ENCODE measurements around the gene FADS6. TPM values are rescaled to one million over a fixed set of nuclear protein-coding genes. Genes with fewer than 3 reads are reported as not detected.

FADS6 gene
- total and polyA plus RNA-seq, 2 of the 13 experiments (the other 11 are each of a cell fraction or from before 2014, with no cell fraction given) = 0.11 TPM

DNA sequence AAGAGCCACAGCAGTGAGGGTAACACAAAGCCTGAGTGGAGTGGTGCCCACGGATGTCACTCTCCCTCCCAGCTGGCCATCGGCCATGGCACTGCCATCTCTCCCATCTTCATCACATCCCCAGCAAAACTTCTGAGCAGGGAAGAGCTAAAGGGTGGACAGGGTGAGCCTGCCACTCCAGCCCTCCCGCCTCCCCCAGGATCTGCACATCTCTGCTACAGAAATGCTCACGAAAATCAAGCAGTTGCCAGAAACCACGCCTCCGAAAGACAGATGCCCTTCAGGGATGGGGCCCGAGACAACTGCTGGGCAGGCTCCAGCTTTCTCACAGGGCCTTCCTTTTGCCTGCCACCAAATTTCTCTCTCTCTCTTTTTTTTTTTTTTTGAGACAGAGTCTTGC lies 37.3 kb downstream of the FADS6 start:
- ChIA-PET CTCF (ENCODE audit: low intra/inter-chr PET ratio, low total read pairs) (no interaction called here), POLR2A (interaction anchor here (0.7 to 2.3 kb wide), 3 partner anchors 17 to 1654 kb away, joined by 3 to 9 read pairs (median 3); partner anchors contain the start of genes FDXR and RAB37)

More for the DNA sequence above, 37.3 kb downstream of the FADS6 start:
- 10% methylated on average over 7 of the region's 7 CpGs for WGBS (ENCODE audit: low lambda C conversion rate)
- in situ Hi-C loops (cut with HindIII; ENCODE audit: extremely low pct_ligation_motif_present, low pct_unique_long_range_greater_than_20kb) (no loop called here), intact Hi-C loops (cut with micrococcal nuclease; ENCODE audit: unreplicated experiment) (no loop called here)
- no peak overlapping the region for H3K9ac ChIP-seq (ENCODE audit: insufficient read depth, low read depth, low read length)
- TF ChIP-seq, protein P1, sequence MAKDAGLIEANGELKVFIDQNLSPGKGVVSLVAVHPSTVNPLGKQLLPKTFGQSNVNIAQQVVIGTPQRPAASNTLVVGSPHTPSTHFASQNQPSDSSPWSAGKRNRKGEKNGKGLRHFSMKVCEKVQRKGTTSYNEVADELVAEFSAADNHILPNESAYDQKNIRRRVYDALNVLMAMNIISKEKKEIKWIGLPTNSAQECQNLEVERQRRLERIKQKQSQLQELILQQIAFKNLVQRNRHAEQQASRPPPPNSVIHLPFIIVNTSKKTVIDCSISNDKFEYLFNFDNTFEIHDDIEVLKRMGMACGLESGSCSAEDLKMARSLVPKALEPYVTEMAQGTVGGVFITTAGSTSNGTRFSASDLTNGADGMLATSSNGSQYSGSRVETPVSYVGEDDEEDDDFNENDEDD (CRISPR knock-in tag; IDR thresholded peaks at IDR 0.05; ENCODE audit: borderline replicate concordance) = no peak
- no peak for TF ChIP-seq TCF7L2 (IDR thresholded peaks at IDR 0.05; ENCODE audit: low read depth, low read length)
- no peak for TF ChIP-seq NFATC3 (CRISPR knock-in tag; IDR thresholded peaks at IDR 0.05)
- TF ChIP-seq, protein P2, sequence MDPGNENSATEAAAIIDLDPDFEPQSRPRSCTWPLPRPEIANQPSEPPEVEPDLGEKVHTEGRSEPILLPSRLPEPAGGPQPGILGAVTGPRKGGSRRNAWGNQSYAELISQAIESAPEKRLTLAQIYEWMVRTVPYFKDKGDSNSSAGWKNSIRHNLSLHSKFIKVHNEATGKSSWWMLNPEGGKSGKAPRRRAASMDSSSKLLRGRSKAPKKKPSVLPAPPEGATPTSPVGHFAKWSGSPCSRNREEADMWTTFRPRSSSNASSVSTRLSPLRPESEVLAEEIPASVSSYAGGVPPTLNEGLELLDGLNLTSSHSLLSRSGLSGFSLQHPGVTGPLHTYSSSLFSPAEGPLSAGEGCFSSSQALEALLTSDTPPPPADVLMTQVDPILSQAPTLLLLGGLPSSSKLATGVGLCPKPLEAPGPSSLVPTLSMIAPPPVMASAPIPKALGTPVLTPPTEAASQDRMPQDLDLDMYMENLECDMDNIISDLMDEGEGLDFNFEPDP (CRISPR knock-in tag; conservative IDR thresholded peaks at IDR 0.05) = no peak
- no peak for TF ChIP-seq HDAC1 (CRISPR knock-in tag; IDR thresholded peaks at IDR 0.05)
- TF ChIP-seq NFYB (CRISPR knock-in tag; IDR thresholded peaks at IDR 0.05) = no peak
- TF ChIP-seq, protein P3, sequence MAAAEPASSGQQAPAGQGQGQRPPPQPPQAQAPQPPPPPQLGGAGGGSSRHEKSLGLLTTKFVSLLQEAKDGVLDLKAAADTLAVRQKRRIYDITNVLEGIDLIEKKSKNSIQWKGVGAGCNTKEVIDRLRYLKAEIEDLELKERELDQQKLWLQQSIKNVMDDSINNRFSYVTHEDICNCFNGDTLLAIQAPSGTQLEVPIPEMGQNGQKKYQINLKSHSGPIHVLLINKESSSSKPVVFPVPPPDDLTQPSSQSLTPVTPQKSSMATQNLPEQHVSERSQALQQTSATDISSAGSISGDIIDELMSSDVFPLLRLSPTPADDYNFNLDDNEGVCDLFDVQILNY (CRISPR knock-in tag; conservative IDR thresholded peaks at IDR 0.05) = no peak
- no peak for TF ChIP-seq MIER3 (CRISPR knock-in tag; IDR thresholded peaks at IDR 0.05; ENCODE audit: borderline replicate concordance)
- TF ChIP-seq NR2C2 (CRISPR knock-in tag; IDR thresholded peaks at IDR 0.05; ENCODE audit: borderline replicate concordance) = no peak
- no peak for TF ChIP-seq ZNF615 (CRISPR knock-in tag; IDR thresholded peaks at IDR 0.05; ENCODE audit: borderline replicate concordance)
- TF ChIP-seq, protein P4, sequence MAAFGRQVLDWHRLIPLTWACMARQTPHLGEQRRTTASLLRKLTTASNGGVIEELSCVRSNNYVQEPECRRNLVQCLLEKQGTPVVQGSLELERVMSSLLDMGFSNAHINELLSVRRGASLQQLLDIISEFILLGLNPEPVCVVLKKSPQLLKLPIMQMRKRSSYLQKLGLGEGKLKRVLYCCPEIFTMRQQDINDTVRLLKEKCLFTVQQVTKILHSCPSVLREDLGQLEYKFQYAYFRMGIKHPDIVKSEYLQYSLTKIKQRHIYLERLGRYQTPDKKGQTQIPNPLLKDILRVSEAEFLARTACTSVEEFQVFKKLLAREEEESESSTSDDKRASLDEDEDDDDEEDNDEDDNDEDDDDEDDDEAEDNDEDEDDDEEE (CRISPR knock-in tag; IDR thresholded peaks at IDR 0.05) = no peak
- TF ChIP-seq NFIB (CRISPR knock-in tag; IDR thresholded peaks at IDR 0.05; ENCODE audit: borderline replicate concordance) = no peak
- no peak for TF ChIP-seq ZNF737 (CRISPR knock-in tag; IDR thresholded peaks at IDR 0.05; ENCODE audit: borderline replicate concordance)
- no peak for TF ChIP-seq ZNF616 (CRISPR knock-in tag; IDR thresholded peaks at IDR 0.05; ENCODE audit: low read depth)
- TF ChIP-seq MYNN (CRISPR knock-in tag; IDR thresholded peaks at IDR 0.05; ENCODE audit: low read depth) = no peak
- no peak for TF ChIP-seq PITX1 (CRISPR knock-in tag; IDR thresholded peaks at IDR 0.05)
- TF ChIP-seq, protein P5, sequence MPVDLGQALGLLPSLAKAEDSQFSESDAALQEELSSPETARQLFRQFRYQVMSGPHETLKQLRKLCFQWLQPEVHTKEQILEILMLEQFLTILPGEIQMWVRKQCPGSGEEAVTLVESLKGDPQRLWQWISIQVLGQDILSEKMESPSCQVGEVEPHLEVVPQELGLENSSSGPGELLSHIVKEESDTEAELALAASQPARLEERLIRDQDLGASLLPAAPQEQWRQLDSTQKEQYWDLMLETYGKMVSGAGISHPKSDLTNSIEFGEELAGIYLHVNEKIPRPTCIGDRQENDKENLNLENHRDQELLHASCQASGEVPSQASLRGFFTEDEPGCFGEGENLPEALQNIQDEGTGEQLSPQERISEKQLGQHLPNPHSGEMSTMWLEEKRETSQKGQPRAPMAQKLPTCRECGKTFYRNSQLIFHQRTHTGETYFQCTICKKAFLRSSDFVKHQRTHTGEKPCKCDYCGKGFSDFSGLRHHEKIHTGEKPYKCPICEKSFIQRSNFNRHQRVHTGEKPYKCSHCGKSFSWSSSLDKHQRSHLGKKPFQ (CRISPR knock-in tag; IDR thresholded peaks at IDR 0.05; ENCODE audit: insufficient replicate concordance) = no peak
- no peak for DNase-seq (ENCODE audit: low spot score)
- FAIRE-seq = no peak
- BruUV-seq (replicated peaks) = no TSS peak
- no peaks in the 10 kb centered on the region for H3K79me2 ChIP-seq (ENCODE audit: insufficient read depth, low read length)
- H3K27me3 ChIP-seq (ENCODE audit: control insufficient read depth in 1 of 2, insufficient read depth in 2 of 2, low read length in 2 of 2) = peaks cover 25 to 87% of the 10 kb centered on the region in 2 experiments
- H4K20me1 ChIP-seq (ENCODE audit: insufficient read depth, low read length) = no peaks in the 10 kb centered on the region; the same call in 1 of the 2 replicates
- no peak overlapping the region for H3K4me3 ChIP-seq (replicated peaks in 1 of 3; ENCODE audit: insufficient read depth in 1 of 3, low read depth in 2 of 3, low read length in 3 of 3)
- H3K27ac ChIP-seq (ENCODE audit: extremely low read length, insufficient read depth, low read length) = no peak overlapping the region
- no peaks in the 10 kb centered on the region for H3K36me3 ChIP-seq (replicated peaks in 1 of 2; ENCODE audit: control insufficient read depth in 1 of 2, insufficient read depth in 2 of 2, low read length in 2 of 2)
- H2AFZ ChIP-seq (ENCODE audit: low read length) = no peak overlapping the region
- no peak for ATAC-seq
- H3K4me1 ChIP-seq (ENCODE audit: insufficient read depth, low read length) = peaks cover 20% of the 10 kb centered on the region
- H3K9me3 ChIP-seq (ENCODE audit: low read length) = no peaks in the 10 kb centered on the region
- no peak overlapping the region for H3K4me2 ChIP-seq (ENCODE audit: low read depth, low read length)
